ENCODE results near the gene DUSP1. TPM values are rescaled to one million over a fixed set of nuclear protein-coding genes. Genes with fewer than 3 reads are reported as not detected.
"Not testable (repeated sequence)": the region's sequence is repeated elsewhere in the genome, so short reads cannot be mapped to it uniquely, and the experiment has no call there.

Gene DUSP1
- total RNA-seq, 3 donors from 2014 or later = 752 to 1,562 (median 1,015) TPM

- H3K27ac ChIP-seq = no peak overlapping the region
- no peak overlapping the region for H3K4me3 ChIP-seq
- TF ChIP-seq POLR2A (IDR thresholded peaks at IDR 0.05) (no peak), POLR2AphosphoS5 (IDR thresholded peaks at IDR 0.05) (no peak), CTCF (IDR thresholded peaks at IDR 0.05) (no peak)
- no peaks in the 10 kb centered on the region for H3K27me3 ChIP-seq
- H3K9me3 ChIP-seq = no peaks in the 10 kb centered on the region
- no peaks in the 10 kb centered on the region for H3K4me1 ChIP-seq
- intact Hi-C loops (cut with DNase I; ENCODE audit: low total_unique reads) = no loop called here
- no peaks in the 10 kb centered on the region for H3K36me3 ChIP-seq
- DNase-seq (ENCODE audit: low spot score in 2 of 2) = no peak
Observed at GRCh38 chr5:172816925-172817562, 46.0 kb upstream of the DUSP1 start.

GRCh38 chr5:172815631-172816030 lies 44.6 kb upstream of the DUSP1 start:
- Histone ChIP-seq H3K27me3 (no peaks in the 10 kb centered on the region), H3K9me3 (no peaks in the 10 kb centered on the region), H3K4me3 (no peak overlapping the region), H3K27ac (no peak overlapping the region), H3K4me1 (no peaks in the 10 kb centered on the region), H3K36me3 (no peaks in the 10 kb centered on the region)
- TF ChIP-seq CTCF (IDR thresholded peaks at IDR 0.05) (no peak), POLR2A (IDR thresholded peaks at IDR 0.05) (no peak), POLR2AphosphoS5 (IDR thresholded peaks at IDR 0.05) (no peak)
- intact Hi-C loops (cut with DNase I; ENCODE audit: low total_unique reads) = no loop called here
- no peak for DNase-seq (ENCODE audit: low spot score in 2 of 2)

GRCh38 chr5:172810996-172811395 lies 40.0 kb upstream of the DUSP1 start:
- H3K27ac ChIP-seq; H3K9me3 ChIP-seq; intact Hi-C loops (cut with DNase I; ENCODE audit: low total_unique reads); H3K4me1 ChIP-seq; H3K4me3 ChIP-seq; H3K27me3 ChIP-seq; H3K36me3 ChIP-seq; DNase-seq (ENCODE audit: low spot score in 2 of 2): not testable (repeated sequence)

- H3K27me3 ChIP-seq = no peaks in the 10 kb centered on the region
- no peaks in the 10 kb centered on the region for H3K36me3 ChIP-seq
- no peak overlapping the region for H3K4me3 ChIP-seq
- no peak overlapping the region for H3K27ac ChIP-seq
- H3K9me3 ChIP-seq = no peaks in the 10 kb centered on the region
- DNase-seq (ENCODE audit: low spot score in 2 of 2) = no peak
- intact Hi-C loops (cut with DNase I; ENCODE audit: low total_unique reads) = no loop called here
- H3K4me1 ChIP-seq = no peaks in the 10 kb centered on the region
- no peak for TF ChIP-seq POLR2A (IDR thresholded peaks at IDR 0.05)
- TF ChIP-seq POLR2AphosphoS5 (IDR thresholded peaks at IDR 0.05) = no peak
- TF ChIP-seq CTCF (IDR thresholded peaks at IDR 0.05) = no peak
Observed at GRCh38 chr5:172809774-172810173, 38.8 kb upstream of the DUSP1 start.

GRCh38 chr5:172807766-172808311 lies 36.8 kb upstream of the DUSP1 start:
- H3K9me3 ChIP-seq = no peaks in the 10 kb centered on the region
- peak overlapping the region; percentile 80 to 83 for H3K27ac ChIP-seq
- intact Hi-C loops (cut with DNase I; ENCODE audit: low total_unique reads) = no loop called here
- H3K4me1 ChIP-seq = no peaks in the 10 kb centered on the region
- DNase-seq (ENCODE audit: low spot score in 2 of 2) = no peak
- TF ChIP-seq POLR2AphosphoS5 (IDR thresholded peaks at IDR 0.05) (no peak), POLR2A (IDR thresholded peaks at IDR 0.05) (no peak), CTCF (IDR thresholded peaks at IDR 0.05) (no peak)
- H3K36me3 ChIP-seq = no peaks in the 10 kb centered on the region
- peak overlapping the region; percentile 24 to 51 (median 33) for H3K4me3 ChIP-seq
- no peaks in the 10 kb centered on the region for H3K27me3 ChIP-seq
